NCI-H82 treated with DMSO at 0.1 percent for 48 hours (cell line): ENCODE data around the gene PDZD8.
"Not testable (repeated sequence)": the region's sequence is repeated elsewhere in the genome, so short reads cannot be mapped to it uniquely, and the experiment has no call there.

Experiments used
- DNase-seq: peaks from one replicate; lab custom pipeline; 2025; ENCODE audit not compliant: unreplicated experiment; lab: John Stamatoyannopoulos, UW

PDZD8 gene

GRCh38 chr10:117298219-117298618, 77.0 kb downstream of the PDZD8 start:
- DNase-seq, result no peak

- DNase-seq, result no peak
Observed at GRCh38 chr10:117294735-117295134, 80.5 kb downstream of the PDZD8 start.

- no peak for DNase-seq
Observed at GRCh38 chr10:117294039-117294645, 81.1 kb downstream of the PDZD8 start.

- not testable (repeated sequence) for DNase-seq
Observed at GRCh38 chr10:117290872-117291271, 84.4 kb downstream of the PDZD8 start.

- no peak for DNase-seq
Observed at GRCh38 chr10:117284716-117285494, 90.3 kb downstream of the PDZD8 start.

- DNase-seq, result no peak
Observed at GRCh38 chr10:117277675-117278074, 97.6 kb downstream of the PDZD8 start.

- no peak for DNase-seq
Observed at GRCh38 chr10:117275121-117275520, 100.1 kb downstream of the PDZD8 start.

- DNase-seq, result no peak
Observed at GRCh38 chr10:117274509-117274908, 100.7 kb downstream of the PDZD8 start.

GRCh38 chr10:117273980-117274379, 101.3 kb downstream of the PDZD8 start:
- DNase-seq, result no peak

GRCh38 chr10:117272195-117273076, 102.8 kb downstream of the PDZD8 start:
- DNase-seq, result no peak

- DNase-seq, result no peak
Observed at GRCh38 chr10:117271427-117271826, 103.8 kb downstream of the PDZD8 start.

GRCh38 chr10:117268907-117269306, 106.3 kb downstream of the PDZD8 start:
- no peak for DNase-seq

GRCh38 chr10:117268258-117268657, 107.0 kb downstream of the PDZD8 start:
- no peak for DNase-seq

- no peak for DNase-seq
Observed at GRCh38 chr10:117266812-117267211, 108.4 kb downstream of the PDZD8 start.

- no peak for DNase-seq
Observed at GRCh38 chr10:117266400-117266799, 108.8 kb downstream of the PDZD8 start.

- no peak for DNase-seq
Observed at GRCh38 chr10:117264782-117265181, 110.5 kb downstream of the PDZD8 start.

- no peak for DNase-seq
Observed at GRCh38 chr10:117262903-117263293, 112.3 kb downstream of the PDZD8 start.

GRCh38 chr10:117262291-117262902, 112.8 kb downstream of the PDZD8 start:
- no peak for DNase-seq

GRCh38 chr10:117261501-117261900, 113.7 kb downstream of the PDZD8 start:
- DNase-seq, result no peak

GRCh38 chr10:117260084-117260483, 115.2 kb downstream of the PDZD8 start:
- no peak for DNase-seq

- DNase-seq, result no peak
Observed at GRCh38 chr10:117259279-117259678, 116.0 kb downstream of the PDZD8 start.
